NK-92 treated with Interleukin-12 subunit alpha and Interleukin-12 subunit beta, amount 100 ng/mL, for 24 hours (cell line): Measurements from ENCODE around the gene POU2F2.

Experiments used
- DNase-seq: peaks from one replicate; lab custom pipeline; 2025; lab: John Stamatoyannopoulos, UW

The POU2F2 gene

GRCh38 chr19:42099336-42099925 is 32.8 kb downstream of the POU2F2 start:
- DNase-seq, result no peak

GRCh38 chr19:42098781-42099180 is 33.5 kb downstream of the POU2F2 start:
- no peak for DNase-seq

- no peak for DNase-seq
Measured at GRCh38 chr19:42097461-42097860, 34.8 kb downstream of the POU2F2 start.

GRCh38 chr19:42096255-42096837 is 35.9 kb downstream of the POU2F2 start:
- DNase-seq, result no peak

- DNase-seq, result no peak
Measured at GRCh38 chr19:42095814-42096230, 36.4 kb downstream of the POU2F2 start.

GRCh38 chr19:42095142-42095813 is 37.0 kb downstream of the POU2F2 start:
- no peak for DNase-seq

GRCh38 chr19:42093926-42094325 is 38.3 kb downstream of the POU2F2 start:
- no peak for DNase-seq

- no peak for DNase-seq
Measured at GRCh38 chr19:42093505-42093904, 38.7 kb downstream of the POU2F2 start.

GRCh38 chr19:42092350-42092749 is 39.9 kb downstream of the POU2F2 start:
- no peak for DNase-seq

GRCh38 chr19:42091742-42092141 is 40.5 kb downstream of the POU2F2 start:
- no peak for DNase-seq

GRCh38 chr19:42091300-42091699 is 40.9 kb downstream of the POU2F2 start:
- DNase-seq, result no peak

- DNase-seq, result no peak
Measured at GRCh38 chr19:42090672-42091071, 41.6 kb downstream of the POU2F2 start.

- no peak for DNase-seq
Measured at GRCh38 chr19:42089772-42090171, 42.5 kb downstream of the POU2F2 start.

GRCh38 chr19:42089191-42089750 is 43.0 kb downstream of the POU2F2 start:
- DNase-seq, result no peak

GRCh38 chr19:42088471-42089190 is 43.6 kb downstream of the POU2F2 start:
- no peak for DNase-seq

GRCh38 chr19:42086770-42087550 is 45.3 kb downstream of the POU2F2 start:
- no peak for DNase-seq

- no peak for DNase-seq
Measured at GRCh38 chr19:42086188-42086736, 46.0 kb downstream of the POU2F2 start.

GRCh38 chr19:42083537-42083936 is 48.7 kb downstream of the POU2F2 start:
- no peak for DNase-seq

- DNase-seq, result no peak
Measured at GRCh38 chr19:42081584-42082203, 50.6 kb downstream of the POU2F2 start.

- no peak for DNase-seq
Measured at GRCh38 chr19:42080764-42081375, 51.4 kb downstream of the POU2F2 start.
